Fibroblast of pulmonary artery (primary cell): ENCODE results near the gene RPP40.
A peak's percentile ranks its signal among the peaks of the same experiment; 100 is the strongest.
"Not testable (repeated sequence)": the region's sequence is repeated elsewhere in the genome, so short reads cannot be mapped to it uniquely, and the experiment has no call there.

ENCODE experiments used
- DNase-seq: peaks from one replicate; pipeline ENCODE4 v3.0.0-alpha.2; 2010; ENCODE audit warnings: low read depth
- H3K4me3 ChIP-seq: replicated peaks from 2 replicates; pipeline ENCODE4 v1.5.1; 2011; ENCODE audit warnings: low read depth, mild to moderate bottlenecking, control low read depth, low read length, moderate library complexity
- CTCF ChIP-seq: IDR thresholded peaks from 2 replicates; pipeline ENCODE4 v1.5.1; 2011; ENCODE audit warnings: mild to moderate bottlenecking, control low read depth, low read length, inconsistent platforms; ENCODE audit errors: missing control alignments

RPP40 gene

DNA sequence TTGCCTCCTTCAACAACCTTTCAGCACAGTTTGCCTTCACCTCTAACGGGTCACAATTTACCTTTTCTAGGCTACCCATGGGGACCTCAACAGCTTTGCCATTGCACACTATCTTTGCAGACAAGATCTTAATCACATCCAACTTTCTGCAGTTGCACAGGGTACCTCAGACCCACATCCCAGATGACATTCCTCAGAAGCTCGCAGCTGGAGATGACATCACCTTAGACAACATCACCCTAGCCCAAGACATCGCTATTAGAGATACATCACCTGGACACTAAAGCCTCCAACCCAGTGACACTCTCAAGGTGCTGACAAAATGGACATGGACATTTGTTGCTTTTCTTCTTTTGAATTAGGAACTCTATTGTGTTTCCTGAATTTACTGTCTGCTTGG lies 38.6 kb upstream of the RPP40 start:
- no peak for DNase-seq
- no peak overlapping the region for H3K4me3 ChIP-seq
- TF ChIP-seq CTCF = no peak

DNA sequence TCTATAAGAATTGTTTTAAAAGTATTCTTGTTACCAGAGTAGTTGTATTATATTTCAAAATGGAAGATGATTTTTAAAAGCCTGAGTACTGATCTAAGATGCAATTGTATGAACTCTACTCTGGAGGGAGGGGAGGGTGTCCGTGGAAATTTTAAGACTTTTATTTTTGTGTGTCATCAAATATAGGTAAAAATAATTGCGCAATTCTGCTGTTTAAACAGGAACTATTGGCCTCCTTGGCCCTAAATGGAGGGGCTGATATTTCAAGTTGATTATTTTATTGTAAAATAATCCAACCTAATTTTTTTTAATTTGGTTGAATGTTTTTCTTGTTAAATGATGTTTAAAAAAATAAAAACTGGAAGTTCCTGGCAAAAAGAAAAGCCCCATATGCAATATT lies 38.1 kb upstream of the RPP40 start:
- no peak for TF ChIP-seq CTCF

GRCh38 chr6:5036269-5036668 lies 32.4 kb upstream of the RPP40 start:
- peak; percentile 3 for TF ChIP-seq CTCF
- peak; percentile 51 for DNase-seq
- no peak overlapping the region for H3K4me3 ChIP-seq

More for the DNA sequence above, 38.1 kb upstream of the RPP40 start:
- no peak overlapping the region for H3K4me3 ChIP-seq
- DNase-seq = no peak

DNA sequence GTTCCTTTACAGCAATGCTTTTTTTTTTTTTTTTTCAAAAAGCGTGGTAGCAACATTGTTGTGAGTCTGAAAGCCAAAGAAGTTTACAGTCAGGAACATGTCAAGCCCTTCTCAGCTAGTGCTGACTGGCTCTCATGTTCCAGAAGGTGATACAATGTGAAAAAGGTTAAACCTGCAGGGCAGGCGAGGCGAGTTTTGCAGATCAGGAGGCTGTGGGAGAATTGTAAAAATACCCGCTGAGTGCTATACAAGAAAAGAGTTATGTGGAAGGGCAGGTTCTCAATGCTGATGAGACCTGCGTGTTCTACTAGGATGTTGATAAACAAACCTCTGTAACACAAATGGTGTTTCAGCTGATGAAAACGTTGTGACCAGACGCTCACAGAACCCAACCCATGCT lies 30.9 kb upstream of the RPP40 start:
- no peak overlapping the region for H3K4me3 ChIP-seq
- TF ChIP-seq CTCF = no peak
- DNase-seq = no peak

GRCh38 chr6:5034328-5034727 lies 30.5 kb upstream of the RPP40 start:
- TF ChIP-seq CTCF = no peak

DNA sequence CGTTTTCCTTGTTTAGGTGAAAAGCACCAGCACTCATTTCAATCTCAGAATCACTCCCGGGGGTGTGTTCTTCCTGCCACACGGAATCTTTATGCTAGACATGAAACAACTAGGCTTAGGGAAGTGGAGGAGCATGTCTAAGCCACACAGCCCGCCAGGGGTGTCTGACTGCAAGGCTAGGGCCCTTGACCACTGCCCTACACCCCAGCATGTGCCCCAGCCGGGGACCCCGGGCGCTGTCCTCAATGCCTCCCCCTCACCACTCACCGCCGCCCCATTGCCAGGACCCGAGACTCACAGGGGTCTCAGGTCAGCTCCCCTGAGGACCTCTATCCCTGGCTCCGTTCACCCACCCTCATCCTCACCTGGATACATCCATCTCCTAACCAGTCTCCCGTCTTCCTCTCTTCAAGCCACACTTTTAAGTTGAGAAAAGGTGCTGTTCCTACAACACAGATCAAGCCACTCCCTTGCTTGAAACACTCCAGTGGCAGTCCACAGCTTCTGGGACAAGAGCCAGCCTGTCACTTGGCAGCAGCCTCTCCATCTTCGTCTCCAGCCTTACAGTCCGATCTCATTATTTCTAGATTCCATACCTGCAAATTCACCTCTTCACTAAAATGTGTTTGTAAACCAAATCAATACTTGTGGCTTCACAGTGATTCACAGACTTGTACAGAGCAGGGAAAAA lies 29.5 kb upstream of the RPP40 start:
- not testable (repeated sequence) for H3K4me3 ChIP-seq, DNase-seq

More at GRCh38 chr6:5034328-5034727, 30.5 kb upstream of the RPP40 start:
- H3K4me3 ChIP-seq = no peak overlapping the region
- DNase-seq = no peak

DNA sequence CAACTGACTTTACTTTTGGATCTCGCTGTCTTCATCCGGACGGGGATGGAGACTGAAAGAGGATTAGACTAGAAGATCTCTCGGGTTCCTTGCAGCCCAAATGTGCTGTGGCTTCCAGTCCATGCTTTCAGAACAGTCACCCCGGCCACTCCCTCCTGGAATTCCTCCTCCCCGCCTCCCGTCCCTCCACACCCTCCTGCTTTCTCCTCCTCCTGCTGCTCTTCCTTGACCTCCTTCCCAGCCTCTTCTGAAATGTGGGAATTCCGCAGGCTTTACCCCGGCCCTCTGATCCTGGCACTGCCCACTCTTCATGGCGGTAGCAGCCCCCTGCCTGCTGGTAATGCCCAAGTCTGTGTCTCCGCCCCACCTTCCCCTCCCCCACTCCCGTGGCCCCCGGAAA lies 28.9 kb upstream of the RPP40 start:
- H3K4me3 ChIP-seq = peak overlapping the region; percentile 3
- peak; percentile 23 for DNase-seq

DNA sequence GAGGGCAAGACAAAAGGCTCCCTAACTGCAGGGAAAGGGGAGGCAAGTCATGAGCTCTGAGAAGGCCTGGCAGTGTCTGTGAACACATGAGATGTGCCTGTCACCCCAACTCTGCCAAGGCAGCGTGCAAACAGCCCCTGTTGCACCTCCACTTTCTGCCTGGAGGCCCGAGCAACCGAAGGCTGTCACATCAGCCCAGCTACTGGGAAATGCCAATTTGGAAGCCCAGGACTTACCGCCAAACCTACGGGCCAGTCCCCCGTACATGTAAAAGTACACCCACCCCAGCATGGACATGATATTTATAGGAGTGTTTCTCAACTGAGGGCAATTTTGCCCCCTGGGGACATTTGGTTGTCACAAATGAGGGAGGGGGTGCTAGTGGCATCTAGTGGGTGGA lies 27.3 kb upstream of the RPP40 start:
- TF ChIP-seq CTCF = no peak
- no peak for DNase-seq
- no peak overlapping the region for H3K4me3 ChIP-seq
